Suprapubic skin (tissue), 4 donors: ENCODE data around the gene TNS3.

Source experiments
- CTCF ChIP-seq, 2 donors: fragments of 200-600 bp in 1 of 2; fragments of 450-650 bp in 1 of 2; sonication (generic) in 1 of 2; IDR thresholded peaks; one replicate each; pipeline ENCODE4 v1.5.1; 2016 to 2019; ENCODE audit warnings: antibody characterized with exemption in 2 of 2, mild to moderate bottlenecking in 1 of 2, moderate library complexity in 1 of 2
- EP300 ChIP-seq: sonication (generic); formaldehyde crosslinking; IDR thresholded peaks from one replicate; pipeline ENCODE4 v1.6.1; 2017; ENCODE audit warnings: antibody characterized with exemption
- POLR2AphosphoS5 ChIP-seq, 3 donors: sonication (generic); formaldehyde crosslinking; IDR thresholded peaks; one replicate each; pipeline ENCODE4 v1.6.1; 2017; ENCODE audit warnings: antibody characterized with exemption in 3 of 3

GRCh38 chr7:47430422-47430821 is 151.5 kb downstream of the TNS3 start:
- no peak for TF ChIP-seq CTCF (IDR thresholded peaks at IDR 0.05)
- TF ChIP-seq EP300: no peak
- TF ChIP-seq POLR2AphosphoS5 (IDR thresholded peaks at IDR 0.05): no peak
